Upper lobe of left lung (tissue), 4 donors: ENCODE results near the gene NUP107.

Experiments
- EP300 ChIP-seq, 4 donors: sonication (generic); formaldehyde crosslinking; IDR thresholded peaks; one replicate each; pipeline ENCODE4 v1.5.1; 2017; ENCODE audit warnings: antibody characterized with exemption in 4 of 4, control low read depth in 2 of 4
- POLR2A ChIP-seq, 4 donors: fragments of 450-650 bp; IDR thresholded peaks; one replicate each; pipeline ENCODE4 v1.5.1; 2016 to 2017; ENCODE audit warnings: antibody characterized with exemption in 4 of 4, mild to moderate bottlenecking in 2 of 4
- POLR2AphosphoS5 ChIP-seq, 2 donors: sonication (generic); formaldehyde crosslinking; IDR thresholded peaks; one replicate each; pipeline ENCODE4 v1.5.1; 2017; ENCODE audit warnings: antibody characterized with exemption in 2 of 2
- TF ChIP-seq, protein P1 (sequence below), 6 experiments: fragments of 450-650 bp in 4 of 6; fragments of 200-600 bp in 2 of 6; sonication (generic) in 2 of 6; IDR thresholded peaks; one replicate each; pipeline ENCODE4 v1.5.1; 2016 to 2019; ENCODE audit warnings: antibody characterized with exemption in 6 of 6

DNA sequence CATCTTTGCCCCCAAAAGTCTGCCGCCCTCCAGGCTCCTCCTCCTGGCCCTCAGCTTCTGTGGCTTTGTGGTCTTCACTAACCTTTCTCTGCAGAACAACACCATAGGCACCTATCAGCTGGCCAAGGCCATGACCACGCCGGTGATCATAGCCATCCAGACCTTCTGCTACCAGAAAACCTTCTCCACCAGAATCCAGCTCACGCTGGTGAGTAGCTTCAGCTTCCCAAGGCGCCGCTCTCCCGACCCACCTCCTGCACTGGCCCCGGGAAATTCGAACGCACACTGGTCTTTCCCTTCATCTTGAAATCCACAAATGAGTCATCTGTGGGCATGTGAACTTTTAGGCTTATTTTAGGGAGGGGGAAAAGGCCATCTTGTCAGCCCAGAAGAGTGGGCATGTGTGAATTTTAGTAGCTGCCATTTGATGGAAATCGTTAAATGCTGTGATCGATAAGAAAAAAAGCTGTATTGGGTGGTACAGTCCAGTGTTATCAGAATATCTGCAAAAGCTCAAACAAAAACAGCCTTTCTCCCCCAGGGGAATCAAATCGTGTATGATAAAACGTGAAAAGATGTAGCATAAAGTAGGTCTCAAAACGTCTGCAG, 59.9 kb downstream of the NUP107 start:
- TF ChIP-seq, protein P1, sequence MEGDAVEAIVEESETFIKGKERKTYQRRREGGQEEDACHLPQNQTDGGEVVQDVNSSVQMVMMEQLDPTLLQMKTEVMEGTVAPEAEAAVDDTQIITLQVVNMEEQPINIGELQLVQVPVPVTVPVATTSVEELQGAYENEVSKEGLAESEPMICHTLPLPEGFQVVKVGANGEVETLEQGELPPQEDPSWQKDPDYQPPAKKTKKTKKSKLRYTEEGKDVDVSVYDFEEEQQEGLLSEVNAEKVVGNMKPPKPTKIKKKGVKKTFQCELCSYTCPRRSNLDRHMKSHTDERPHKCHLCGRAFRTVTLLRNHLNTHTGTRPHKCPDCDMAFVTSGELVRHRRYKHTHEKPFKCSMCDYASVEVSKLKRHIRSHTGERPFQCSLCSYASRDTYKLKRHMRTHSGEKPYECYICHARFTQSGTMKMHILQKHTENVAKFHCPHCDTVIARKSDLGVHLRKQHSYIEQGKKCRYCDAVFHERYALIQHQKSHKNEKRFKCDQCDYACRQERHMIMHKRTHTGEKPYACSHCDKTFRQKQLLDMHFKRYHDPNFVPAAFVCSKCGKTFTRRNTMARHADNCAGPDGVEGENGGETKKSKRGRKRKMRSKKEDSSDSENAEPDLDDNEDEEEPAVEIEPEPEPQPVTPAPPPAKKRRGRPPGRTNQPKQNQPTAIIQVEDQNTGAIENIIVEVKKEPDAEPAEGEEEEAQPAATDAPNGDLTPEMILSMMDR (IDR thresholded peaks at IDR 0.05): no peak
- TF ChIP-seq POLR2A (IDR thresholded peaks at IDR 0.05) (no peak), EP300 (IDR thresholded peaks at IDR 0.05) (no peak), POLR2AphosphoS5 (IDR thresholded peaks at IDR 0.05) (peak in 1 of 2 donors; percentile 4)
